GM20431 (cell line): ENCODE measurements around the gene ZNF280D.

ENCODE experiments used
- in situ Hi-C: fragments of 300-500 bp; cut with MseI, MboI; formaldehyde crosslinking; loops from one replicate; pipeline ENCODE4 v1.15.0; 2020; ENCODE audit warnings: low sequenced_read_pairs; ENCODE audit not compliant: unreplicated experiment

ZNF280D gene

DNA sequence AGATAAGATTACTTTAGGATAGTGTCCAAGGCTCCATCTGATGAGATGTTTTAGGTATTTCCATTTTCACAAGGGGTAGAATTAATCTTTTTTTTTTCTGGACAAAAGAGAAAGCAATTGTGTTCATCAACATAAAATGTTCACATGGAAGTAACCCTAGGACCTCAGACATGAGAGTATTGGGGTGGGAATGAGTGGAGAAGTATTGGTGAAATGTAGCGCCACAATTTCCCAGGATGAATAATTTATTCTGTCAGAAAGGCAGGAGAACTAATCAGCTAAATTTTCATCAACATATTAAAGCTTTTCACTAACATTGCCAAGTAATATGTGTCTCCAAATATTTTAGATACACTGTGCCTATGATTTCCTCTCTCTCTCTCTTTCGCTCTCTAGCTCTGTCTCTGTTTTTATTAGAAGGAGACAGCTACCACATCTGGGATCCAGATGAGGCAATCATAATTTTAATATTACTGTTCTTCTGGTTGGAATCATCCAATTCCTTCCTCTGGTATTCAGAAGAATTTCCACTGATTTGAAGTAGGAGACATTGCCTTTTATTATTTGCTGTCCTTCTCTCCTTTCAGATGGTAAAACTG is 21.6 kb upstream of the ZNF280D start:
- in situ Hi-C loops: no loop called here

DNA sequence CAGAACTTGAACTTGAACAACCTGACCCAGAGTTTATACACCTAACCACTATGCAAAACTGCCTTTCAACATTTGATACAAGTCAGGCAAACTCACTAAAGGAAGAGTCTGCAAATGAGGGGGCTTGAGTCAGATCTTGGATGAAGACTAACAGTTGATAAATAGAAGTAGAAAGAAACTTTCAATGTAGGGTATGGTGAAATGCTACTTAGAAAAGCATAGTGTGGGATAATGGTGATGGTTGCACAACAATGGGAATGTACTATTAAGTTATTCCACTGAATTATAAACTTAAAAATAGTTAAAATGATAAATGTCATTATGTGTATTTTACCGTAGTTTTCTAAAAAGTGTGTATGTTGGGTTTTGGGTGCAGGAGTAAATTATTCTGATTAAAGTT is 19.7 kb upstream of the ZNF280D start:
- in situ Hi-C loops: no loop called here

DNA sequence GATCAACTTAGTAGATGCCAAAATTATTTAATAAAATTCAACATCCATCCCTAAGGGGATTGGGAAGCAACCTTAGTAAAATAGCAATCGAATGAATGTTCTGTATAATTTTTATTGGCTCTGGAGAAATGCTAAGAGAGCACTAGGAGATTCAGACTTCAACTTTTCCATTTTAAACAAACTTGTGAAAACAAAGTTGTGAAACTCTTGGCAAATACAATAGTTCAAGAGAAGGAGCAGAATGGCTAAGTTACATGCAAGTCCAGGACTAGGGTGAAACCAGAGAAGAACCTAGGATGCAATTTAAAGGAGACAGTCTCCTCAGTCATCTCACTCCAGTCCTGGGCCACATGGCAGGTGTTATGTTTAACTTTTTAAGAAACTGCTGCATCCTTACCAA is 16.7 kb upstream of the ZNF280D start:
- in situ Hi-C loops: no loop called here

DNA sequence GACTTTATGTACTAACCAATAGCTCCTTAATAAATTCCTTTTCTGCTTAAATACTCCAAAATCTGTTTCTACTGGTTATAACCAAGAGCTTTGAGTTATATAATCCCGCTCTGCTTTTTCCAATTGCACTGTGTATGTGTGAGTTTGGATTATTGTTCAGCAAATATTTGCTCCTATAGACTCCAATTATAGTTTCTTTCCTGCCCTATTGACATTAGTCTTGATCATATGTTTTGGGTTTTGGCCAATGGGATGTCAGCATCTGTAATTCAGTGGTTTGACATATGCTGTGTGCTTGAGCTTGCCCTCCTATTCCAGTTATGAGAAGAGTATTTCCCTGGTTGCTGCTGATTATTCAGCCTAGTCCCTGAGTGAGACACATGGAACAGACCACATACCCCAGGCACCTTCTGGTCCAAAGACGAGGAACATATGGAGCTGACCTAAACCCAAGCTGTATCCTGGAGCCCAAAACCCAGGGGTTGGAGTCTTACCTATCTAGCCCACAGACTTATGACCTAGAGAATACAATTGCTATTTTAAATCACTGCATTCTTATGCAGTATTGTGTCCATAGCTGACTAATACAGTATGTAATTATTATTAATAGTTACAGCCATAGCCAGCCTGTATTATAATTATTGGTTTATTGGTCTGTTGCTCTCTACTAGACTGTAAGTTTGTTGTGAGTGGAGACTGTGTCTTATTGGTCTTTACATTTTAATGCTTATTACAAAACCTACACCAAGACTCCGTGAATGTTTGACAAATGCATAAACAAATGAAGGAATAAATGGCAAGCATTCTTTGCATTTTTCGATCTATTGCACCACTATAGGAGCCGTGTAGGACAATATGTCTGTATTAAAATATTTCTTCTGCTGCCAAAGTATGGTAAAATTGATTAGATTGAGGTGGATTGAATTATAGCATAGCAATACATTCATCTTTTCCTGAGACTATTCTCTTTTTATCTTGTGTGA is 11.7 kb upstream of the ZNF280D start:
- in situ Hi-C loops: no loop called here

DNA sequence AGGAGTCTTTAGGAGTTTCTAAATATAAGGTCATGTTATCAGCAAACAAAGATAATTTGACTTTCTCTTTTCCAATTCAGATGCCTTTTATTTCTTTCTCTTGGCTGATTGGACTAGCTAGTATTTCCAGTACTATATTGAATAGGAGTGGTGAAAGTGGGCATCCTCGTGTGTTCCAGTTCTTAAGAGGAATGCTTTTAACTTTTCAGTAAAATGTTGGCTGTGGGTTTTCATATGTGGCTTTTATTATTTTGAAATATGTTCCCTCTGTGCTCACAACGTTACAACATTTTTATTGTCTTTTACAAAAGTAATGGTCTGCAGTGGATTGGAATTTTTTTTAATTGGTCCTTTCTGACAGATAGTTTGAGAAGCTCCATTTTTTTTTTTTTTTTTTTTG is 8.2 kb upstream of the ZNF280D start:
- in situ Hi-C loops: no loop called here

DNA sequence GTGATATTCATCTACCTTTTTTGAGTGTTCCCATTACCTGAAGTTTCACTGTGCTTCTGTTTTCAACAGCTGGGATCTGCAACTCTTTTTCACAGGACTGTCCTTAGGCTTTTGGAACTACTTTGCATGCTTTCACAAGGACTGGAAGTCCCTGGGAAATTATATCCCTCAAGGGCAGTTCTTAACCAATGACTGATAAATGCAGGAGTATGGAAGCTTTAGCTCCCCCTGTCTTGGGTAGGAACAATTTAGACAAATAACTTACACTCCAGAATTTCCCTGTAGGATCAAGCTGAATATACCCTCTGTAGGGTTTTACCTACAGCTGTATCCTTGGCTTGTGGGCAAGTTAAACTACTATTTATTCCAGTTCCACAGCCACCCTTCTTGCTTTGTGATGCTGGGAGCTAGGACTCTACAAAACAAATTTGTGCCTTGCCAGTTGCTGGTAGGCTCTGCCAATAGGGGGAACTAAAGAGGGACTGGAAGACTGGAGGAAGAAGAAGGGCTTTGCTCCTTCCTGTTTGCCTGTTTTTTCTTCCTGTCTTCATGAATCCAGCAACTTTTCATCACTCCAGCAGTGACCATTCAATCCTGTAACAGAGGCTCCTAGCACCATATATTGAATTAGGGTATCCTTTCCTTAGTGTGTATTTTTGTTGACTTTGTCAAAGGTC is 6.8 kb upstream of the ZNF280D start:
- in situ Hi-C loops: no loop called here

DNA sequence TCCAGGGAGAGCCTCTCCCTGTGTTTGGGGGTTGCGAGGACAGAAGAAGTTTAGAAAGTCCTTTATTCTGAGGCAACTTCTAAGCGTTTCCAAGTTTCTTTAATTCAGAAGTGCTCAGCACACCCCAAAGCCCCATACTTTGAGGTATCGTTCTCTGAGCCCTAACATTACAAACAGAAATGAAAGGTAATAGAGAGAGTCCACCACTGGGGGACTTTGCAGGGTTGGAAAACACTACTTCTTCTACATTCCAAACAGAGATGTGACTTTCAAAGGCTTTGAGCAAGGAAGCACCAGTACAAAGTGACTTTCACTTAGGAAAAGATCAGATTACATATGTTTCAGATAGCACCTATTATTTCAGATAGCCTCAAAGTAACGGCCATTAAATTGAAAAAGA is 6.2 kb upstream of the ZNF280D start:
- in situ Hi-C loops: no loop called here

DNA sequence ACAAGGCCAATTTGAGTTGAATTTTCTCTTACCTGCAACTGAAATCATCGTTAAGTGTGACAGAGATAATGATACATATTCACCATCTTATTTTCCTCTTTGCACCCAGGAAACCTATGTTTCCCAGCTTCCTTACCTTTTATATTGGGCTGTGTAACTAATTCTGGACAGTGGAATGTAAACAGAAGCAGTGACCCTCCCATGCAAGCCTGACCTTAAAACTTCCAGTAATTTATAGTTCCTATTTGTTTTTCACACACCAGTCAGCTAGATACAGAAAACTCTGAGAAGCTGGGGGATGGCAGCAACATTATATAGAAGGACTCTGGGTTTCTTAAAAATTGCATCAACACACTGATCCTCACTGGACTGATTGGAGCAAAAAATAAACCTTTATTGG is 4.5 kb upstream of the ZNF280D start:
- in situ Hi-C loops: no loop called here

DNA sequence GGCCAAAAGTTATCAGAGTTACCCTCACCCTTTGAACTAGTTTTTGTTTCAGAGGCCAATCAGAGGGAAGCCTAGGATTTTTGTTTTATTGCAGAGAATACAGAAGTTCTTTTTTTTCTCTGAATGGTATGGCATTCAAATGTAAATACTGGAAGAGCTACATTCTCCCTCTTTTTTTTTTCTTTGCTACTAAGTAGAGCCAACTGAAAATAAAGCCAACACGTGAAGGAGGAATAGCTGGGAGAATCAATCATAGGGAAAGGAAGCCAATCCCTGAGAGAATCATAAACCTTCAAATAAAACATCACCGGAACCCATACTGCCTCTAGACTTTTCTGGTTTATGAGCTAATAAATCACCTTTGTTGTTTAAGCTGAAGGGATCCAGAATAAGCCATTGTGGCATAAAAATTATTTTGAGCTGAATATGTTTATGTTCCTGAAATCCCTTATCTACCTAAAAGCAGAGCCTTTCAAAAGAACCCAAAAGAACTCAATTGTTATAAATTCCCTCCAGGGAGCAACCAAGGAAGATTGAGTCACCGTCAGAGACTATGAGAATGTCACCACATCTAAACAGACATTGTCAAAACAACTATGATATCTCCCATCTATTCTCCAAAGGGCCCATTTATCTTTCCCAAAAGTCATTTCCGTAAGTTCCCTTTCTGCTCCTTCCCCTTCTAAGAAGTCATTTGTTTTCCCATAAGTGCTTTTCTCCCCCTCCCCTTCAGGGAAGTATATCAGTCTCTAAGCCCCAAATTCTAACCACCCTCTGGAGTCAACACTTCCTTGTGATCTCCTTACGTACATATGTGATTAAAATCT is 3.8 kb upstream of the ZNF280D start:
- in situ Hi-C loops: no loop called here

DNA sequence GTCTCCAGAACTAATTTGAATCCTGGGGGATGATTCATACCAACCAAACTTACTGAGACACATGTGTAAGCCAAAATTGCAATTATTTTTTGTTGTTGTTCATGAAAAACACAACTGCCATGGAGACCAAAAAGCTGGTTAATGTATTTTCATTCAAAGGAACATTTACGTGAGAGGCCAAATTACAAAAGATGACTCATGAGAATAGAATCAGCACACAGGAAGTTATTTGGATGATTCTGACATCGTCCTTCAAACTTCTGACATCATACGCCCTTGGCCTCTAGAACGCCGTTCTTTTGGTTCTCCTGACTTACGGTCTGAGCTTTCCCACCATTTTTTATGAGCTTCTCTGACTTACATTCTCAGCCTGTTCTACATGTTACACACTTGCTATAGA is 3.0 kb upstream of the ZNF280D start:
- in situ Hi-C loops: no loop called here

DNA sequence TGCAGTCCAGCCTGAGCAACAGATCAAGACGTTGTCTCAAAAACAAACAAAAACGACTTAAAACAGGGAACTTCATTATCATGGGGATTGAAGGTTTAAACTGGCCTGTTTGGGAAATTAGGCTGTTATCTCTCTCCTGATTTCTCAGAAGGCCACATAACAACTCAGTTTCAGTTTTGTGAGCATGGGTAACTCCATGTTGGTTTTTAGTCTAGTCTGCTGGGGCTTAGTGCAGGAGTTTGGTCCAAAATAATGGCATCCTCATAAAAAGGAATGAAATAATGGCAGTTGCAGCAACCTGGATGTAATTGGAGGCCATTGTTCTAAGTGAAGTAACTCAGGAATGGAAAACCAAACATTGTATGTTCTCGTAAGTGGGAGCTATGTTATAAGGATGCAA is 2.3 kb upstream of the ZNF280D start:
- in situ Hi-C loops: no loop called here

DNA sequence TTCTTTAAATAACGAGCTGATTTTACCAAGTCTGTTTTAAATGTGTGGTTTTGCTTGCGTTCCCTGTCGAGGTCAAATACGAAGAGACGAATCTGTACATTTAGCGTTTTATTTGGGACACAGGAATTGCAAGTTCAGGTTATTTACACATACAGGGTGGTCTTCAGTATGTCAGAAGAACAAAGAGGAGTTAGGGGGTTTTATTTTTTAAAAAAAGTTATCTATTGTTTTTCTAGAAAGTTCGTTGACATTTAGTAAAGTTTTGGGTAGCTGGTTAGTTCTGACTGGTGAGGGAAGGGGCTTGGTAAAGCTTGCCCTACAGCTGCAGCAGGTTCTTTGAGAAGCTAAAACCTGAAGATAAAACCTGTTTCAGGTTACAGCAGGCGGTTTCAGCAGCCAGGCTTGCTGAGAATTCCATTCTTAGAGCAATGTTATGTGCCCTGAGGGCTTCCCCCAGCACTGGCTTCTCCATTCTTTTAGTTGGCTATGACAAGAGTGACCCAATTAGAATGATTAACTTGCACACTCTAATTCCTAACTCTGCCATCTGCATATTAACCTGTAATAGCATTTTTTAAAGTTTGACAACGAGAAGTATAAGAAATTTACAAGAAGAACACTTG is 815 bp upstream of the ZNF280D start:
- in situ Hi-C loops: no loop called here

DNA sequence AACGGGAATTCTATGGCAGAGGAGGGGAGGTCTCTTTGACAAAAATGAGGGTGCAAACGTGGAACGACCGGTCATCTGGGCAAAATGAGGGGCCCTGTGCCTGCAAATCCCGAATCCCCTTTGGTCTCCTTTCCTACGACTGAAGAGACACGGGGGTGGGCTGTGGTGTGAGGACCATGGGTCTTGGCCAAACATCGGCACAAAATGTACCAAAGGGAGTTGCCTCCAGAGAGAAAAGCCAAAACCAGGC is 498 bp downstream of the ZNF280D start:
- in situ Hi-C loops: no loop called here

DNA sequence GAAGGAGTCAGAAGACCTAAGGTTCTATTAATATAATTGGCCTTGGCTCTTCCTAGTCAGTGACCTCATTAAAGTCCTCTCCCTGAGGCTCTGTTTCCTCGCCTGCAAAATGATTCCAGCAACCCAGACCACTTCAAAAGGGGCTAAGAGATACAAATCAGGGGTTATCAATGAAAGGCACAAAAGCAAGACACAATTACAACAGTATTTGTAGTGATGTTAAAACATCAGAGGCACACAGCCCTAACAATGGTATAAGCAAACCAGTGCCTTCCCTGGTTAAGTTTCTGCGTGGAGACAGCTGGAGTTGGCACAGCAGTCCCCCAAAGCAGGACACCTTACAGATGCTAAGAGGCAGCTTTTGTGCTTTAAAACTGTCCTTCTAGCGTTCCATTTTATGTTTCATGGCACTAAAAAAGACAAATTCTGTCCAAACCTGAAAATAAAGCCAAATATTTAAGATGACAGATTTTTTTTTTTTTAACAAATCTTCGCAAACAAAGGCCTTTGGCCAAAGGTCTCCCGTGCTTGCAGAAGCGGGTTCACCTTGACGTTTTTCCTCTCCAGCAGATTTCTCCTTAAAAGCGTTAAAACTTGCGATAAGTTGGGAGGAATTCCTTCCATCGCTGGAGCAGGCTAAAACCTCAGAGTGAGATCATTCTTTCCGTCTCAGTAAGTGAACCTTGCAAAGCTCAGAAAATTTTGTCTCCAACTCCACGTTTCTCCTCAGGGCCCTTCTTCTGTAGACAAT is 999 bp downstream of the ZNF280D start:
- in situ Hi-C loops: no loop called here

DNA sequence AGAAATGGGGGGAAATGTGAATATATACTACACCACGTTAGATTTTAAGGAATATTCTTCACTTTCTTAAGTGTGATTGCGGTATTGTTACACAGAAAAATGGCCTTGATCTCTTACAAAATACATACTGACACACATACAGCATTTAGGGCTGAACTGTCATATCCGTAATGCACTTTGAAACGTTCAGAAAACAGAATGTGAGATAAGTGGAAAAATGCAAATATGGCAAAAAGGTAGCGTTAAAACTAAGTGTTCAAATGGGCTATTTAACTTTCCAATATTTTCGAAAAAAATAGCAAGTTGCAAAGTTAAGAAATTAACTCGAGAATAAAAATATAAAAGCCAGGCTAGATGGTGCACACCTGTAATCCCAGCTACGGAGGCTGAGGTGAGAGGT is 1.8 kb downstream of the ZNF280D start:
- in situ Hi-C loops: no loop called here

DNA sequence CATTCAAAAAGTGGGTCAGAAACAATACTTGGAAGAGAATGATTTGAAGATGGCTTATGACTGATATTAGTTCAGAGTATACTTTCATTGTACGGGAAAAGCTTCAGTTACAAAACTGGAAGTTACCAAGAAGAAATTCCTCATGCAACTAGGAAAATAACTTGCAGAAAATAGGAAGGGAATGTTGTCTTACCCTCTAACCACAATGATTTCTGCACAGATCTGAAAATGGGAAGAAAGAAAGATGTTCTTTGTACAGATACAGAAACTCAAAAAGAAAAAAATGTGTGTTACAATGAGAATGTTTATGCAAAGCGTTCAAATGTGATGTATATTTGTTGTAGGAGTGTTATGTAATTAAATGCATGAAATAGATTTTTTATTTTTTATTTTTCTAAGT is 3.7 kb downstream of the ZNF280D start:
- in situ Hi-C loops: no loop called here

DNA sequence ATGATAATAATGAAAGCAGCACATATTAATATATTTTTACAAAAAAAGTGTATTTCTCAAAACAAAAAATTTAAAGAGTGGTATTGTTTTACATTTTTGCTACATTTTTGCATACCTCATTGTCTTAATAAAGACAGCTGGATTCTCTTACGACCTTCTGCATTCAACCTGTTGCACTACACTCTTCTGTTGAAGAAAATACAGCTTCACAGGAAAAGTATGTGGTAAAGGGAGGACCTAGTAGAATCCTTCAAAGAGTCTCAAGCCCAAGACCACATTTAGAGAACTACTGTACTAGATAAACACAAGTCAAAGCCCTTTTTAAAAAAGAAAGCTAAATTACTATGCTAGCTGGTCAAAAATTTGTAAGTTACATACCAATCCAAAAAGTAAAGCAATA is 7.9 kb downstream of the ZNF280D start:
- in situ Hi-C loops: no loop called here

DNA sequence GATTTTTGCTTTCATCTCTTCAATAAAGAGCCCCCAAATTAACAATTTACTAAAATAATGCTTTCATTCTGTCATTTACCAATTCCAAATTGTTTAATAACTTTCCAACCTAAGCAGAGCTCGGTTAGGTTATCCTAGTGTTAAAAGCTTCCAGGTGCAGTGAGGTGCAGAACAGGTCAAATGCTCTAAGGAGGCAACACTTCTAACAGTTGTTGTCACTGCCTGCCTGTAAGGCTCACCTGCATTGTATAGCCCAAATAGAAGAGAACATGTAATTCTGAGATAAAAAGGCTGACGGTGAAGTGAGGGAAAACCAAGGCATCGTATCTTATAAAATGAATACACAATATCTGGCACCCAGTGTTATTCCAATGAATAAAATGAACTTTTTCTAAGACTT is 9.1 kb downstream of the ZNF280D start:
- in situ Hi-C loops: no loop called here

DNA sequence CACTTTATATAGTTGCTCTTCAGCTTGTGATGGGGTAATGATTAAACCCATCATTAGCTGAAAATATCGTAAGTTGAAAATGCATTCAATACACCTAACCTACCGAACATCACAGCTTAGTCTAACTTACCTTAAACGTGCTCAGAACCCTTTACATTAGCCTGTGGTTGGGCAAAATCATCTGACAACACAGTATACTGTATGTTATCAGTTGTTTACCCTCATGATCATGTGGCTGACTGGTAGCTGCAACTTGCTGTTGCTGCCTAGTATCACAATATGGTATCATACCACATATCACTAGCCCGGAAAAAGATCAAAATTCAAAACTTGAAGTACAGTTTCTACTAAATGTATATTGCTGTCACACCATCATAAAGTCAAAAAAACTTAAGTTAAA is 9.5 kb downstream of the ZNF280D start:
- in situ Hi-C loops: no loop called here
